ENCODE data around the gene OSGEP. TPM values are rescaled to one million over a fixed set of nuclear protein-coding genes. Genes with fewer than 3 reads are reported as not detected.
A peak's percentile ranks its signal among the peaks of the same experiment; 100 is the strongest.

The OSGEP gene
- total RNA-seq, 1 donor from 2014 or later = 15.0 TPM

- TF ChIP-seq CTCF (IDR thresholded peaks at IDR 0.05; ENCODE audit: insufficient read depth, low read length, severe bottlenecking) = no peak
- FAIRE-seq (peak; percentile 75), DNase-seq (ENCODE audit: low read depth) (peak; percentile 84)
- no peaks in the 10 kb centered on the region for H3K36me3 ChIP-seq (ENCODE audit: control insufficient read depth, insufficient read depth, low read length)
- no peak overlapping the region for H3K4me3 ChIP-seq (ENCODE audit: low read depth, low read length)
- H3K27me3 ChIP-seq (ENCODE audit: control insufficient read depth, insufficient read depth, low read length) = no peaks in the 10 kb centered on the region
Measured at GRCh38 chr14:20489093-20489994, 34.7 kb upstream of the OSGEP start.

GRCh38 chr14:20487396-20487725, 32.7 kb upstream of the OSGEP start:
- DNase-seq (ENCODE audit: low read depth) = no peak
- no peak for FAIRE-seq
- TF ChIP-seq CTCF (IDR thresholded peaks at IDR 0.05; ENCODE audit: insufficient read depth, low read length, severe bottlenecking) = peak; percentile 23
- H3K36me3 ChIP-seq (ENCODE audit: control insufficient read depth, insufficient read depth, low read length) = no peaks in the 10 kb centered on the region
- no peaks in the 10 kb centered on the region for H3K27me3 ChIP-seq (ENCODE audit: control insufficient read depth, insufficient read depth, low read length)
- H3K4me3 ChIP-seq (ENCODE audit: low read depth, low read length) = no peak overlapping the region

GRCh38 chr14:20486684-20487395, 32.2 kb upstream of the OSGEP start:
- FAIRE-seq = no peak
- TF ChIP-seq CTCF (IDR thresholded peaks at IDR 0.05; ENCODE audit: insufficient read depth, low read length, severe bottlenecking) = no peak
- H3K36me3 ChIP-seq (ENCODE audit: control insufficient read depth, insufficient read depth, low read length) = no peaks in the 10 kb centered on the region

GRCh38 chr14:20485900-20486299, 31.3 kb upstream of the OSGEP start:
- DNase-seq (ENCODE audit: low read depth) = no peak
- FAIRE-seq = peak; percentile 23

More at GRCh38 chr14:20486684-20487395, 32.2 kb upstream of the OSGEP start:
- Histone ChIP-seq H3K27me3 (ENCODE audit: control insufficient read depth, insufficient read depth, low read length) (no peaks in the 10 kb centered on the region), H3K4me3 (ENCODE audit: low read depth, low read length) (no peak overlapping the region)
- DNase-seq (ENCODE audit: low read depth) = no peak

GRCh38 chr14:20482382-20482781, 27.8 kb upstream of the OSGEP start:
- DNase-seq (ENCODE audit: low read depth) (no peak), FAIRE-seq (no peak)
- no peak for TF ChIP-seq CTCF (IDR thresholded peaks at IDR 0.05; ENCODE audit: insufficient read depth, low read length, severe bottlenecking)
- H3K27me3 ChIP-seq (ENCODE audit: control insufficient read depth, insufficient read depth, low read length) = no peaks in the 10 kb centered on the region
- peaks cover 1% of the 10 kb centered on the region for H3K36me3 ChIP-seq (ENCODE audit: control insufficient read depth, insufficient read depth, low read length)
- H3K4me3 ChIP-seq (ENCODE audit: low read depth, low read length) = no peak overlapping the region

More at GRCh38 chr14:20485900-20486299, 31.3 kb upstream of the OSGEP start:
- Histone ChIP-seq H3K4me3 (ENCODE audit: low read depth, low read length) (no peak overlapping the region), H3K36me3 (ENCODE audit: control insufficient read depth, insufficient read depth, low read length) (no peaks in the 10 kb centered on the region), H3K27me3 (ENCODE audit: control insufficient read depth, insufficient read depth, low read length) (no peaks in the 10 kb centered on the region)
- TF ChIP-seq CTCF (IDR thresholded peaks at IDR 0.05; ENCODE audit: insufficient read depth, low read length, severe bottlenecking) = no peak
